IMR-90 (cell line): ENCODE measurements around the gene RPS3. TPM values are rescaled to one million over a fixed set of nuclear protein-coding genes. Genes with fewer than 3 reads are reported as not detected.
"Not testable (repeated sequence)": the region's sequence is repeated elsewhere in the genome, so short reads cannot be mapped to it uniquely, and the experiment has no call there.

Experiments used
- ATAC-seq: fragments of 200-7000 bp; cut with Tn5 transposase; 2 replicates; pipeline ENCODE4 v1.9.1; 2020; ENCODE audit warnings: low read depth, mild to moderate bottlenecking, moderate library complexity
- BruUV-seq: library from RNA; stranded (reverse); fragments of 400-500 nt; replicated peaks from 2 replicates; lab custom pipeline; 2021; lab: Mats Ljungman, UMichigan
- CTCF ChIA-PET: fragments of 300-600 bp; formaldehyde crosslinking; extraction: SDS; loops from one replicate; lab custom pipeline; 2021; ENCODE audit warnings: antibody characterized with exemption; lab: Yijun Ruan, JAX
- POLR2A ChIA-PET: fragments of 300-600 bp; sonication (Branson Sonifier 250); formaldehyde crosslinking; loops from one replicate; lab custom pipeline; 2022; ENCODE audit warnings: antibody characterized with exemption; ENCODE audit not compliant: unreplicated experiment; lab: Charles Lee
- DNase-seq: peaks from one replicate; pipeline ENCODE4 v3.0.0; 2013
- H2AFZ ChIP-seq: replicated peaks from 2 replicates; pipeline ENCODE3; 2013; ENCODE audit warnings: low read length, mild to moderate bottlenecking; ENCODE audit not compliant: poor library complexity
- H2AK5ac ChIP-seq: 2 replicates; pipeline ENCODE4 v1.6.1; 2013; ENCODE audit warnings: low read depth, low read length, inconsistent platforms
- H2AK9ac ChIP-seq: replicated peaks from 2 replicates; pipeline ENCODE3; 2013; ENCODE audit warnings: mild to moderate bottlenecking, low read depth, low read length, moderate library complexity; ENCODE audit not compliant: poor library complexity
- H2BK120ac ChIP-seq: 2 replicates; pipeline ENCODE4 v1.6.1; 2013; ENCODE audit warnings: low read depth, low read length, inconsistent platforms
- H2BK15ac ChIP-seq: 3 replicates; pipeline ENCODE4 v1.6.1; 2013; ENCODE audit warnings: low read depth, low read length, inconsistent platforms
- H2BK20ac ChIP-seq: 2 replicates; pipeline ENCODE4 v1.6.1; 2013; ENCODE audit warnings: low read depth, mild to moderate bottlenecking, inconsistent platforms, low read length, moderate library complexity
- H2BK5ac ChIP-seq: 2 replicates; pipeline ENCODE4 v1.6.1; 2013; ENCODE audit warnings: mild to moderate bottlenecking, low read depth, low read length, inconsistent platforms; ENCODE audit not compliant: poor library complexity, severe bottlenecking
- H3K14ac ChIP-seq: replicated peaks from 2 replicates; pipeline ENCODE4 v1.6.1; 2013; ENCODE audit warnings: low read depth, low read length, inconsistent platforms
- H3K18ac ChIP-seq: 2 replicates; pipeline ENCODE4 v1.6.1; 2013; ENCODE audit warnings: low read depth, low read length, control low read depth
- H3K23ac ChIP-seq: 2 replicates; pipeline ENCODE4 v1.6.1; 2013; ENCODE audit warnings: low read depth, low read length, inconsistent platforms
- H3K27ac ChIP-seq: 2 replicates; pipeline ENCODE4 v1.5.1; 2013; ENCODE audit warnings: mild to moderate bottlenecking, control low read depth, low read length; ENCODE audit not compliant: insufficient read depth
- H3K27me3 ChIP-seq: 2 replicates; pipeline ENCODE4 v1.6.1; 2013; ENCODE audit warnings: low read length; ENCODE audit not compliant: control insufficient read depth, insufficient read depth
- H3K36me3 ChIP-seq: 2 replicates; pipeline ENCODE4 v1.6.1; 2013; ENCODE audit warnings: low read length, mixed read lengths; ENCODE audit not compliant: control insufficient read depth, insufficient read depth
- H3K4ac ChIP-seq: 2 replicates; pipeline ENCODE4 v1.6.1; 2013; ENCODE audit warnings: low read depth, low read length, inconsistent platforms
- H3K4me1 ChIP-seq: 2 replicates; pipeline ENCODE4 v1.6.1; 2013; ENCODE audit warnings: low read length, mixed read lengths; ENCODE audit not compliant: control insufficient read depth, insufficient read depth
- H3K4me2 ChIP-seq: 2 replicates; pipeline ENCODE4 v1.6.1; 2013; ENCODE audit warnings: low read depth, mild to moderate bottlenecking, control low read depth, low read length, moderate library complexity
- H3K4me3 ChIP-seq: 2 replicates; pipeline ENCODE4 v1.5.1; 2013; ENCODE audit warnings: low read depth, mild to moderate bottlenecking, control low read depth, low read length, moderate library complexity; ENCODE audit not compliant: insufficient read depth
- H3K56ac ChIP-seq: 2 replicates; pipeline ENCODE4 v1.6.1; 2013; ENCODE audit warnings: low read length, inconsistent platforms; ENCODE audit not compliant: insufficient read depth; ENCODE audit errors: extremely low read depth
- H3K79me1 ChIP-seq, 2 experiments: 2 replicates each; pipeline ENCODE4 v1.6.1; 2013; ENCODE audit warnings: low read length in 2 of 2, inconsistent platforms in 1 of 2, low read depth in 1 of 2
- H3K9ac ChIP-seq: 2 replicates; pipeline ENCODE4 v1.6.1; 2013; ENCODE audit warnings: low read depth, low read length, control low read depth
- H3K9me1 ChIP-seq: 2 replicates; pipeline ENCODE4 v1.6.1; 2013; ENCODE audit warnings: low read length, inconsistent platforms; ENCODE audit not compliant: insufficient read depth
- H3K9me3 ChIP-seq: 2 replicates; pipeline ENCODE4 v1.6.1; 2013; ENCODE audit warnings: low read length; ENCODE audit not compliant: control insufficient read depth, insufficient read depth
- H4K20me1 ChIP-seq: 2 replicates; pipeline ENCODE4 v1.6.1; 2013; ENCODE audit warnings: low read length, inconsistent platforms; ENCODE audit not compliant: insufficient read depth
- H4K5ac ChIP-seq: 2 replicates; pipeline ENCODE4 v1.6.1; 2013; ENCODE audit warnings: mild to moderate bottlenecking, low read depth, low read length, control low read depth
- H4K8ac ChIP-seq, 2 experiments: 2 replicates each; pipeline ENCODE4 v1.6.1; 2013; ENCODE audit warnings: low read depth in 2 of 2, low read length in 2 of 2, control low read depth in 1 of 2, inconsistent platforms in 1 of 2
- H4K91ac ChIP-seq: 2 replicates; pipeline ENCODE4 v1.6.1; 2013; ENCODE audit warnings: low read depth, low read length, inconsistent platforms; ENCODE audit not compliant: insufficient read depth
- WGBS, 2 experiments: methylation state at CpG; one replicate each; pipeline versions ENCODE4 v1.1.5 to v1.1.7; 2013; ENCODE audit warnings: missing lambda C conversion rate in 2 of 2; ENCODE audit not compliant: insufficient read length in 1 of 2; ENCODE audit errors: extremely low coverage in 2 of 2; 5-methylcytosine and 5-hydroxymethylcytosine counted together
- dilution Hi-C: fragments of 300-500 bp; cut with HindIII; formaldehyde crosslinking; loops from one replicate; pipeline ENCODE4 v1.14.3; 2018; ENCODE audit warnings: low sequenced_read_pairs; ENCODE audit not compliant: unreplicated experiment
- in situ Hi-C: fragments of 300-500 bp; cut with MboI; formaldehyde crosslinking; loops from 3 replicates; pipeline ENCODE4 v1.14.3; 2019; ENCODE audit warnings: low sequenced_read_pairs, inconsistent platforms, mixed read lengths
- intact Hi-C: fragments of 100-400 bp; cut with micrococcal nuclease; formaldehyde crosslinking; loops from 2 replicates; pipeline ENCODE4 v1.10.0; 2022
- polyA plus RNA-seq, 3 experiments: library from polyadenylated mRNA; depleted of rRNA; stranded (reverse); fragments of >200 nt; gene quantifications; 2 replicates each; pipeline ENCODE4 v1.2.3, GENCODE V29; 2012; ENCODE audit warnings: low replicate concordance in 1 of 3
- total RNA-seq: library from RNA; depleted of rRNA; stranded (reverse); fragments of >200 nt; gene quantifications from 2 replicates; pipeline ENCODE4 v1.2.3, GENCODE V29; 2012

Gene RPS3
- total and polyA plus RNA-seq, 2 of the 4 experiments (the other 2 are of a cell fraction), result 2,360 to 2,477 TPM

- H3K18ac ChIP-seq, H2BK20ac ChIP-seq, H3K14ac ChIP-seq, intact Hi-C loops, H4K5ac ChIP-seq, H3K23ac ChIP-seq, H4K91ac ChIP-seq, H3K4me3 ChIP-seq, H4K20me1 ChIP-seq, H2BK120ac ChIP-seq, H3K4me1 ChIP-seq, H2AFZ ChIP-seq, ATAC-seq, H4K8ac ChIP-seq, H3K9ac ChIP-seq, H2AK9ac ChIP-seq, POLR2A ChIA-PET, H3K4me2 ChIP-seq, H3K4ac ChIP-seq, H2AK5ac ChIP-seq, H3K79me1 ChIP-seq, H2BK15ac ChIP-seq, H3K56ac ChIP-seq, BruUV-seq, H3K9me1 ChIP-seq, DNase-seq, CTCF ChIA-PET, in situ Hi-C loops, dilution Hi-C loops, H3K27ac ChIP-seq, H3K36me3 ChIP-seq, H2BK5ac ChIP-seq: not testable (repeated sequence)
- Histone ChIP-seq H3K27me3 (peaks cover 18% of the 10 kb centered on the region), H3K9me3 (peaks cover 12% of the 10 kb centered on the region)
- no CpG with 5 or more reads among the region's 5 CpGs for WGBS, 2 experiments
Observed at GRCh38 chr11:75366826-75367225, 32.5 kb upstream of the RPS3 start.
